Type B pancreatic cell (in vitro differentiated cells): Measurements from ENCODE around the gene CACNA1F. TPM values are rescaled to one million over a fixed set of nuclear protein-coding genes. Genes with fewer than 3 reads are reported as not detected.

ENCODE experiments used
- DNase-seq: peaks from one replicate; pipeline ENCODE4 v3.0.0; 2021; ENCODE audit warnings: mixed read lengths; ENCODE audit not compliant: unreplicated experiment; ENCODE audit errors: extremely low spot score
- H3K27ac Mint-ChIP-seq: 2 replicates; pipeline ENCODE4 v1.8.0; 2021; ENCODE audit warnings: mild to moderate bottlenecking, mixed read lengths
- H3K27me3 Mint-ChIP-seq: 2 replicates; pipeline ENCODE4 v1.8.0; 2021; ENCODE audit warnings: mixed read lengths
- H3K36me3 Mint-ChIP-seq: 2 replicates; pipeline ENCODE4 v1.8.0; 2021; ENCODE audit warnings: mixed read lengths
- H3K4me1 Mint-ChIP-seq: one replicate; pipeline ENCODE4 v1.8.0; 2021; ENCODE audit warnings: mixed read lengths; ENCODE audit not compliant: unreplicated experiment
- H3K4me3 Mint-ChIP-seq: 2 replicates; pipeline ENCODE4 v1.8.0; 2021; ENCODE audit warnings: mild to moderate bottlenecking, mixed read lengths
- H3K9me3 Mint-ChIP-seq: 2 replicates; pipeline ENCODE4 v1.8.0; 2021; ENCODE audit warnings: mixed read lengths
- total RNA-seq: library from RNA; stranded (reverse); gene quantifications from 2 replicates; pipeline ENCODE4 v1.2.1, GENCODE V29; 2021; ENCODE audit warnings: low replicate concordance
- TF ChIP-seq, protein P1 (sequence below): fragments of 200-600 bp; sonication (generic); conservative IDR thresholded peaks from 2 replicates; pipeline ENCODE4 v1.5.0; 2021; ENCODE audit warnings: antibody characterized with exemption, mild to moderate bottlenecking

Gene CACNA1F
- total RNA-seq, 1 donor from 2014 or later: 0.17 TPM

DNA sequence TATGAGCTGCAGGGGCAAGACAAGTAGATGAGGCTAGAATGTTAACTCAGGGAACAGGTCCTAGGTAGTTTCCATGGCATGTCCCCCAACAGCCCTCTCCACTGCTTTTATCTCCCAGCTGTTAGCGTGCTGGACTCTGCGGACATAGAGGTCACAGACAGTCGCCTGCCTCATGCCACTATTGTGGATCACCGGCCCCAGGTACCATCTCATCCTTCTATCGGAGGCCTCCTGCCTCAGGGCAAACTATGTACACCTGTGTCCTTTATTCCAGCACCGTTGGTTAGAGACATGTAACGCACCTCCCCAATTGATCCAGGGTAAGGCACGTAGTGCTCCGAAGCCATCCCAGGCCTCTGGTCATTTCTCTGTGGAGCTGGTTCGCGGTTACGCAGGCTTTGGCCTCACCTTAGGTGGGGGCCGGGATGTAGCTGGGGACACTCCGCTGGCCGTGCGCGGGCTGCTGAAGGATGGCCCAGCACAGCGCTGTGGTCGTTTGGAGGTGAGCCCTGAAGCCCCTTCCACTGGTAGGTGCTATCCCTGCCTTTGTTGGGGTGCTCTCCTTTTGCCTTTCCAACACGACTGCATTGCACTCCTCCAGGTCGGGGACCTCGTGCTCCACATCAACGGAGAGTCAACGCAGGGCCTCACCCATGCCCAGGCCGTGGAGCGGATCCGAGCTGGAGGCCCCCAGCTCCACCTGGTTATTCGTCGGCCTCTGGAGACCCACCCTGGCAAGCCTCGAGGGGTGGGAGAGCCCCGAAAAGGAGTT lies 68.4 kb downstream of the CACNA1F start:
- peaks cover 5% of the 10 kb centered on the region for H3K9me3 Mint-ChIP-seq
- peak overlapping the region; percentile 84 for H3K4me3 Mint-ChIP-seq
- DNase-seq: no peak
- no peaks in the 10 kb centered on the region for H3K27me3 Mint-ChIP-seq
- TF ChIP-seq, protein P1, sequence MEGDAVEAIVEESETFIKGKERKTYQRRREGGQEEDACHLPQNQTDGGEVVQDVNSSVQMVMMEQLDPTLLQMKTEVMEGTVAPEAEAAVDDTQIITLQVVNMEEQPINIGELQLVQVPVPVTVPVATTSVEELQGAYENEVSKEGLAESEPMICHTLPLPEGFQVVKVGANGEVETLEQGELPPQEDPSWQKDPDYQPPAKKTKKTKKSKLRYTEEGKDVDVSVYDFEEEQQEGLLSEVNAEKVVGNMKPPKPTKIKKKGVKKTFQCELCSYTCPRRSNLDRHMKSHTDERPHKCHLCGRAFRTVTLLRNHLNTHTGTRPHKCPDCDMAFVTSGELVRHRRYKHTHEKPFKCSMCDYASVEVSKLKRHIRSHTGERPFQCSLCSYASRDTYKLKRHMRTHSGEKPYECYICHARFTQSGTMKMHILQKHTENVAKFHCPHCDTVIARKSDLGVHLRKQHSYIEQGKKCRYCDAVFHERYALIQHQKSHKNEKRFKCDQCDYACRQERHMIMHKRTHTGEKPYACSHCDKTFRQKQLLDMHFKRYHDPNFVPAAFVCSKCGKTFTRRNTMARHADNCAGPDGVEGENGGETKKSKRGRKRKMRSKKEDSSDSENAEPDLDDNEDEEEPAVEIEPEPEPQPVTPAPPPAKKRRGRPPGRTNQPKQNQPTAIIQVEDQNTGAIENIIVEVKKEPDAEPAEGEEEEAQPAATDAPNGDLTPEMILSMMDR: no peak
- no peaks in the 10 kb centered on the region for H3K36me3 Mint-ChIP-seq
- no peaks in the 10 kb centered on the region for H3K4me1 Mint-ChIP-seq
- peak overlapping the region; percentile 69 for H3K27ac Mint-ChIP-seq

DNA sequence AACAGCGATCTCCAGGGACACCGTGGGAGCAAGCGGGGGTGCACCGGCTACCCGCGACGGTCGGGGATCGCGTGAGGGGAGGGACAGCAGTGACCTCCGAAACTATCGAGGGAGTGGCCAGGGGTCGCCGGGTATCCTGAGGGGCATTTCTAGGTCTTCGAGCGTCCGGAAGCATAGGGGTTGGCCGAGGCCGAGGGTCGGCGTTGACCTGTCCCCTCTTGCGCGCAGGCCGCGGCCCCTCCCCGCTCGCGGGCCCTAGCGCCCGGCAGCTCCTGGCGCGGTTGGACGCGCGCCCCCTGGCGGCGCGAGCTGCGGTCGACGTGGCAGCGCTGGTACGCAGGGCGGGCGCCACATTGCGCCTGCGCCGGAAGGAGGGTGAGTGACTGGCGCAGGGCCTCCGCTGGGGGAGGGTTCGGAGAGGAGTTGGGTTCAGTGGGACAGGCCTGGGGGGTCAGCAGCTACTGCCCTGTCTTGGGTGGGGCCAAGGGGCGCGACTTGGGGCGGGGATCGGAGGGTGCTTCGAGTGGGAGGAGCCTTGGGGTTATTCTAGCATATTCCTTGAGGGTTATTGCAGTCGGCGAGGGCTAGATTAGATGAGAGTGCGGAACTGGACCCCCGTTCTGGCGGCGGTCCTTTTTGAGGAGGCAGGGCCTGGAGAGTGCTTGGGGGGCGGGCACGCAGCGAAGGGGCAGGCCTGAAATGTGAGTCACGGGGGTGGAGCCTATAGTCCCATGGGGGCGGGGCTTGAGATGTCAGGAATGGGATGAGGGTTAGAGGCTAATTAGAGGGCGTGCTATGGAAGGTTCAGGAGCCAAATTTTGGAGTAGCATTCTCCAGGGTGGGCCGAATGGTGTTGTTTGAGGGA lies 69.4 kb downstream of the CACNA1F start:
- no peaks in the 10 kb centered on the region for H3K27me3 Mint-ChIP-seq
- TF ChIP-seq, protein P1: peak; percentile 87
- H3K4me3 Mint-ChIP-seq: peak overlapping the region; percentile 84
- peaks cover 5% of the 10 kb centered on the region for H3K9me3 Mint-ChIP-seq
- H3K4me1 Mint-ChIP-seq: no peaks in the 10 kb centered on the region
- peak; percentile 85 for DNase-seq
- no peaks in the 10 kb centered on the region for H3K36me3 Mint-ChIP-seq
- H3K27ac Mint-ChIP-seq: peak overlapping the region; percentile 69

GRCh38 chrX:49162620-49163019 lies 70.5 kb downstream of the CACNA1F start, which contains the start of gene MAGIX:
Gene MAGIX (plus strand): TSS chrX:49162758. CDS start chrX:49162890, 132 bp downstream.
- H3K9me3 Mint-ChIP-seq: peaks cover 5% of the 10 kb centered on the region
- peak within 1 kb of the TSS; percentile 84 for H3K4me3 Mint-ChIP-seq
- no peak for DNase-seq
- H3K27ac Mint-ChIP-seq: peak within 1 kb of the TSS; percentile 65
- H3K4me1 Mint-ChIP-seq: no peaks in the 10 kb centered on the region
- H3K36me3 Mint-ChIP-seq: no peaks in the 10 kb centered on the region
- H3K27me3 Mint-ChIP-seq: no peaks in the 10 kb centered on the region
- TF ChIP-seq, protein P1: no peak

DNA sequence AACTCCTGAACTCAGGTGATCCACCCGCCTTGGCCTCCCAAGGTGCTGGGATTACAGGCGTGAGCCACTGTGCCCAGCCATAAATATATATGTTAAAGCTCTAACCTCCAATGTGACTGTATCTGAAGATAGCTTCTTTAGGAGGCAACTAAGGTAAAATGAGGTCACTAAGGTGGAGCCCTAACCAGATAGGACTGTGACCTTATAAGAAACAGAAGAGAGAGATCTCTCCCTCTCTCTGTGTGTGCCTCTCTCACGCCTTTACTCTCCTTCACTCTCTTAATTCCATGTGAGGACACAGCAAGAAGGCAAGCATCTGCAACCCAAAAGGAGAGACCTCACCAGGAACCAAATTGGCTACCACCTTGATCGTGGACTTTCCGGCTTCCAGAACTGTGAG lies 71.5 kb downstream of the CACNA1F start:
- Mint-ChIP-seq H3K36me3 (no peaks in the 10 kb centered on the region), H3K9me3 (peaks cover 5% of the 10 kb centered on the region), H3K27me3 (no peaks in the 10 kb centered on the region), H3K4me1 (no peaks in the 10 kb centered on the region), H3K4me3 (peak overlapping the region; percentile 19), H3K27ac (peak overlapping the region; percentile 65)
- TF ChIP-seq, protein P1: no peak
- DNase-seq: no peak

- Mint-ChIP-seq H3K36me3 (no peaks in the 10 kb centered on the region), H3K9me3 (peaks cover 5% of the 10 kb centered on the region), H3K4me1 (no peaks in the 10 kb centered on the region), H3K4me3 (no peak overlapping the region), H3K27me3 (no peaks in the 10 kb centered on the region), H3K27ac (no peak overlapping the region)
- TF ChIP-seq, protein P1: no peak
- DNase-seq: no peak
Measured at GRCh38 chrX:49160908-49161307, 72.2 kb downstream of the CACNA1F start.
